HT1080 (cell line): ENCODE measurements around the gene ANKRD40CL. TPM values are rescaled to one million over a fixed set of nuclear protein-coding genes. Genes with fewer than 3 reads are reported as not detected.

Experiments
- DNase-seq: peaks from one replicate; pipeline ENCODE4 v3.0.0-alpha.2; 2015; ENCODE audit warnings: low read depth
- total RNA-seq: library from RNA; depleted of rRNA; stranded (reverse); fragments of >200 nt; shearing (Covaris generic); gene quantifications from 2 replicates; pipeline ENCODE4 v1.2.3, GENCODE V29; 2014

ANKRD40CL gene
- total RNA-seq, 1 experiment from 2014 or later = not detected

DNA sequence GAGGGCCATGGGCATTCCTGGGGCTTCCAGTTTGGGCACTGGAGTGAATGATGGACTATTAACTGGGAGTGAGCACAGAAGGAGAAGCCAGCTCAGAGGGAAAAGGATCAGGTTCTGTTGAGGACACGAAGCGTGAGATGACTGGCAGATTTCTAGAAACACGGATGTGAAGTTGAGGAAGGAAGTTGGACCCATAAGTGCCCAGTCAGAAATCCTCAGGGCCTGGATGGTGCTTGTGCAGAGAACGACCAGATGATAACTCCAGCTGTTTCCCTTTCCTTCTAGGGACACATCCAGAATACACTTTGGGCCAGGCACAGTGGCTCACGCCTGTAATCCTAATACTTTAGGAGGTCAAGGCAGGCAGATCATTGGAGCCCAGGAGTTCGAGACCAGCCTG lies 23.3 kb upstream of the ANKRD40CL start:
- DNase-seq = no peak

- no peak for DNase-seq
Observed at GRCh38 chr17:50787106-50787505, 19.8 kb upstream of the ANKRD40CL start.

GRCh38 chr17:50785946-50786570 lies 18.7 kb upstream of the ANKRD40CL start:
- no peak for DNase-seq

GRCh38 chr17:50785126-50785525 lies 17.8 kb upstream of the ANKRD40CL start:
- DNase-seq = no peak

DNA sequence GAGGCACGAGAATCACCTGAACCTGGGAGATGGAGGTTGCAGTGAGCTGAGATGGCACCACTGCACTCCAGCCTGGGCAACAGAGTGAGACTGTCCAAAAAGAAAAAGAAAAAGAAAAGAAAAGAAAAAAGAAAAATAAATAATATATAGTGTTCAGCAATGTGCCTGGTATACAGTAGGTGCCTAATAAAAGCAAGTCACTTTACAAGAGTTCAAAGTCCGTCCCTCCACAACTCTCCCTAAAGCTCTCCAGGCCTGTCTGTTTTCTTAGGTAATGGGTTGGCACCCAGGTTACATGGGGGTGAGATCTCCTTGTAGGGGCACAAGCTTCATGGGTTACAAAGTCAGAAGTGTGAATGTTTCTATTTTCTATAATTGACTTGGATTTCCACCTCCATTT lies 16.6 kb upstream of the ANKRD40CL start:
- DNase-seq = no peak

DNA sequence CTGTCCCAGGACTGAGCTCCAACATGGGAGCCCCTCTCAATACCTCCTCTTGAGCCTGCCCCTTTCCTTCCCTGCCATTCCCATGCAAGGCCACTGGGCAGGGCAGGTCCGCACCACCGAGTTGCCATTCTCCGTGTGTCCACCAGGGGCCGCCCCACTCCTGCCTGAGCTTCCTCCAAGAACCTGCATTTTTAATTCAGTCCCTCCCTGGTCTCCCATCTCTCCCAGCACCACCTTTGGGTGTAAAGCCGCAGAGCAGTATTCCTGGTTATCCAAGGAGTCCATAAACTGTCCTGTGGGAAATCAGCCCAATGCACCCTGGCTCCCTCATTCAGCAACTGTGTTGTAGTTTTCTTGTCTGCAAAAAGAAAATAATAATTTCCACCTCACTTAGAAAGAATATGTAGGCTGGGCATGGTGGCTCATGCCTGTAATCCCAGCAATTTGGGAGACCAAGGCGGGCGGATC lies 15.9 kb upstream of the ANKRD40CL start:
- DNase-seq = peak; percentile 90

DNA sequence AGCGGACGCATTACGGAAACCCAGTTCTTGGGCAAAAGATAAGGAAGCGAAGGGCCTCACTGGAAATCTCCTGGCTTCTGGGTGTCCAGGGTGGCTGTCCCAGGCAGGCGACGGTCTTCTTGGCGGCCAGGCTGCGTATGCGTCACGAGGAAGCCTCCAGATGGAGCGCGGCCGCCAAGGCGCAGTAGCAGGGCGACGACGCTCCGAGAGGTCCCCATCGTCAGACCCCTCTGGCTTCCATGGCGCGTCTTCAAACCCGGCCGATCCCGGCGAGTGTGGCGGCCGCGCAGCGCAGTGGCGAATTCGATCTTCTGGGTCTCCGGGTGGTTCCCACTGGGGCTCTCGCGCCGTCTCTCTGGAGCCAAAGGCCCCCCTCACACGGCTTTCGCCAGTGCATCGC lies 13.8 kb upstream of the ANKRD40CL start:
- no peak for DNase-seq

GRCh38 chr17:50779747-50780353 lies 12.5 kb upstream of the ANKRD40CL start:
- DNase-seq = no peak

DNA sequence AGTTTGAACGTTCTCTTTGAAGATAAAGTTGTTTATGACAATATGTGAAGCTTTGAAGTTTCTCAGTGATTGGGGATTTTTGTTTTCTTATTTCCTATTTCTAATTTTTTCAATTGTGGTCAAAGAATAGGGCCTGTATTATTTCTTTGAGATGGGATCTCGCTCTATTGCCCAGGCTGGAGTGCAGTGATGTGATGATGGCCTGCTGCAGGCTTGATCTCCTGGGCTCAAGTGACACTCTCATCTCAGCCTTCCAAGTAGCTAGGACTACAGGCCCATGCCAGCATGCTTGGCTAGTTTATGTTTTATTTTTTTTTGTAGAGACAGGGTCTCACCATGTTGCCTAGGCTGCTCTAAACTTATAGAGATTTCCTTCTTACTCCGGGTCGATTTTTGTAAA lies 11.7 kb upstream of the ANKRD40CL start:
- DNase-seq = no peak

- DNase-seq = no peak
Observed at GRCh38 chr17:50778471-50778870, 11.2 kb upstream of the ANKRD40CL start.

- DNase-seq = no peak
Observed at GRCh38 chr17:50775926-50776325, 8.6 kb upstream of the ANKRD40CL start.

DNA sequence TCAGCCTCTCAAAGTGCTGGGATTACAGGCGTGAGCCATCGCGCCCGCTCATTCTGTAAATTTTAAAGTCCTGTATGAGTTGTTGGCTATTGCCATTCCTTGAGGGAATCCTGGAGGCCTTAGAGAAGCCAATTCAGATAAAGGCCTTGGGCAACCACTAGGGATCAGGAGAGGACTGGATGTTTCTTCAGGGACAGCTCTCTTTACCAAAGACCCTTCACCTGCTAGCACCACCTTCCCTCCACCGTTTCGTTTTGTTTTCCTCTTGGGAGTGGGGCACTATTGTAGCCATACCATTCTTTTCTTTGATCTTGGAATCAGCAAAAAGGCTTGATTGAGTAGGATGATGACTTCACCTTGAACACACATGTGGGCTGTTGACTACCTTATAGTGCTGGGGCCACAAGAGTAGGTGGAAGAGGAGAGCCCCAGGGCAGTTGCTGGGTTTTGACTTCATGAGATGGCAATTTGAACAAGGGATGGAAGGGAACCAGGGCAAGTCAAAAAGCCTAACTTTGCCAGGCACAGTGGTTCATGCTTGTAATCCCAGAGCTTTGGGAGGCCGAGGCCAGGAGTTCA lies 7.0 kb upstream of the ANKRD40CL start:
- DNase-seq = no peak

DNA sequence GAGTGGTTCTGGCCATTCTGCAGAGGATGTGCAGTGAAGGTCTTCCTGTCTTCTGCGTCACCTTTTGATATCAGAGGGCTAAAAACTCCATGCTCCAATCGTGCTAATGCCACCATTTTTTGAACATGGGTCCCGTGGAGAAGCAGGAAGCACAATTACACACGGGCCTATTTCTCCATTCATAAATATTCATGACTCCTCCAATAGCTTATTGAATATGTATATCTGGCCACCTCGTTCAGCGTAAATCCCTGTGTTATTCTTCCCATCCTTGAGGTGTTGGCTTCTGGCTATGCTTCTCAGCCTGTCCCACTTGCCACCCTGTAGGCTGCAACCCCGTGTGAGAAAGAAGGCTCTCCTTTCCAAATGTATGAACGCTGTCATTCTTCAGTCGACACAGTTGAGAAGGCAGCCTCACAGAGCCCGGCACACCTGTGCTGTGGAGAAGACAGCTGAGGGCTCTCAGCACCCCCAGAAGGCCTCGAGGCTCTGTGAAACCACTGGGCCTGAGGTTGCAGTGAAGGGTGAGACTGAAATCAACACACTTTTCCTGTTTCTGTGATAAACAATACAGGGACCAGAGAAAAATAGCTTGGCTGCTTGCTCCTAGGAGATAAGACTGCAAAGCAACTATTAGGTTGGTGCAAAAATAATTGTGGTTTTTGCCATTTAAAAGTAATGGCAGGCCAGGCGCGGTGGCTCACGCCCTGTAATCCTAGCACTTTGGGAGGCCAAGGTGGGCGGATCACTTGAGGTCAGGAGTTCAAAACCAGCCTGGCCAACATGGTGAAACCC lies 4.9 kb upstream of the ANKRD40CL start:
- no peak for DNase-seq

- no peak for DNase-seq
Observed at GRCh38 chr17:50770346-50770745, 3.0 kb upstream of the ANKRD40CL start.

GRCh38 chr17:50769884-50770283 lies 2.6 kb upstream of the ANKRD40CL start:
- DNase-seq = no peak

- DNase-seq = no peak
Observed at GRCh38 chr17:50768346-50768761, 1.0 kb upstream of the ANKRD40CL start.

GRCh38 chr17:50767030-50767429 lies 288 bp downstream of the ANKRD40CL start:
- DNase-seq = no peak

- DNase-seq = no peak
Observed at GRCh38 chr17:50766222-50767023, 895 bp downstream of the ANKRD40CL start.

DNA sequence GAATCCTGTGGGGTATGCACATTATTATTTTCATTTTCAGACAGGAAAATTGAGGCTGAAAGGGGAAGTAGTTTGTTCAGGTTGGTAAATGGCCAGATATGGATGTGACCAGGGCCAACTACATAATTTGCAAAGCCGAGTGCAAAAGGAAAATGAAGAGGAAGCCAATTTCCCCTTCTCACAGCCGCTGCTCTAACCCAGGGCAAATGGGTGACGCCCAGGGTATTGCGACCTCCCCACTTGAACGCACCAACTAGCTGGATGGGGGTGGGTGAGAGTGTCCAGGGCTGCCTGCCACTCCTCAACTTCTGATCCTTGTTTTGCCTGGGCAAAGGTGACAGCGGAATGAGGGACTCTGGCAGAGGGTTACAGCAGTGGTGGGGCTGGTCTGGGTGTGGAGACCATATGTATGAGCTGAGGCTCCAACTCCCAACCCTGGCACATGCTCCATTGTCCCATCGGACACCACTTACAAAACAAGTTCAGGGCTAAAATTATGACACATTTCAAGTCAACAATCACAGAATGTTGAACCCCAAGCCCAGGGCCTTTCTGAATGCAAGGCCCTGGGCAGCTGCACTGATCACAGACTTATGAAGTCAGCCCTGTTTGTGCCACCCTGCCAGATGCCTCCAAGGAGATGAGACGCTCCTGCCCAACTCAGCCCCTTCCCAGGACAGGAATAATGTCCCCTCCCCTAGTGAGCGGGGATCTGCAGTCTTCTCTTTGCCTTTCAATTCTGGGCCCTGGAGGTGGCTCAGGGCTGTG lies 1.7 kb downstream of the ANKRD40CL start:
- no peak for DNase-seq

GRCh38 chr17:50764734-50765149 lies 2.6 kb downstream of the ANKRD40CL start:
- no peak for DNase-seq
